Transverse colon (tissue), 4 donors: ENCODE data around the gene ZNF558. TPM values are rescaled to one million over a fixed set of nuclear protein-coding genes. Genes with fewer than 3 reads are reported as not detected.

Experiments
- DNase-seq: peaks from one replicate; pipeline ENCODE4 v3.0.0-alpha.2; 2019
- H3K27ac ChIP-seq, 4 donors: fragments of 200-600 bp; sonication (generic); 2 replicates each; pipeline ENCODE4 v1.5.1; 2016 to 2018; ENCODE audit warnings: inconsistent platforms in 4 of 4
- H3K27me3 ChIP-seq: fragments of 200-600 bp; sonication (generic); 2 replicates; pipeline ENCODE4 v1.5.1; 2017; ENCODE audit warnings: inconsistent platforms
- H3K36me3 ChIP-seq, 4 donors: fragments of 200-600 bp; sonication (generic); 2 replicates each; pipeline ENCODE4 v1.5.1; 2017 to 2019; ENCODE audit warnings: inconsistent platforms in 4 of 4
- H3K4me1 ChIP-seq, 4 donors: fragments of 200-600 bp; sonication (generic); 2 replicates each; pipeline ENCODE4 v1.5.1; 2017 to 2020; ENCODE audit warnings: inconsistent platforms in 4 of 4
- H3K4me3 ChIP-seq, 4 donors: fragments of 200-600 bp; sonication (generic); 1 replicate in 1 of 4; 2 replicates in 3 of 4; pipeline versions ENCODE4 v1.5.1 to v1.6.1; 2017 to 2019; ENCODE audit warnings: inconsistent platforms in 4 of 4
- H3K9me3 ChIP-seq, 2 donors: fragments of 200-600 bp; sonication (generic); 2 replicates each; pipeline ENCODE4 v1.5.1; 2017 to 2019; ENCODE audit warnings: inconsistent platforms in 2 of 2
- EP300 ChIP-seq: sonication (generic); formaldehyde crosslinking; IDR thresholded peaks from one replicate; pipeline ENCODE4 v1.6.1; 2017; ENCODE audit warnings: antibody characterized with exemption, low read depth
- POLR2A ChIP-seq: fragments of 450-650 bp; IDR thresholded peaks from one replicate; pipeline ENCODE4 v1.6.1; 2016; ENCODE audit warnings: antibody characterized with exemption, mild to moderate bottlenecking, moderate library complexity
- POLR2AphosphoS5 ChIP-seq, 3 donors: sonication (generic); formaldehyde crosslinking; IDR thresholded peaks; one replicate each; pipeline ENCODE4 v1.6.1; 2016; ENCODE audit warnings: antibody characterized with exemption in 3 of 3
- WGBS, 2 donors: methylation state at CpG; one replicate each; pipeline ENCODE4 v1.1.5; 2018; ENCODE audit warnings: low coverage in 1 of 2; 5-methylcytosine and 5-hydroxymethylcytosine counted together
- in situ Hi-C, 4 donors: fragments of 200-750 bp; cut with MboI; loops; one replicate each; pipeline versions ENCODE4 v1.15.0 to v1.15.1; 2017; ENCODE audit warnings: low sequenced_read_pairs in 3 of 4, low pct_ligation_motif_present in 1 of 4, low pct_unique_long_range_greater_than_20kb in 1 of 4
- intact Hi-C: fragments of 100-400 bp; cut with DNase I; formaldehyde crosslinking; loops from one replicate; pipeline ENCODE4 v1.15.1; 2023; ENCODE audit warnings: low total_unique reads
- total RNA-seq, 4 donors: library from RNA; depleted of rRNA; stranded (reverse); fragments of >200 nt; gene quantifications; one replicate each; pipeline ENCODE4 v1.1.0, GENCODE V29; 2016
- TF ChIP-seq, protein P1 (sequence below), 5 experiments: fragments of 200-600 bp in 3 of 5; fragments of 450-650 bp in 2 of 5; sonication (generic) in 3 of 5; IDR thresholded peaks; 1 replicate in 2 of 5; 2 replicates in 3 of 5; pipeline ENCODE4 v1.5.1; 2016 to 2017; ENCODE audit warnings: antibody characterized with exemption in 5 of 5, inconsistent platforms in 3 of 5, mild to moderate bottlenecking in 2 of 5, moderate library complexity in 1 of 5

ZNF558 gene
- total RNA-seq, 4 donors from 2014 or later, result 17.2 to 77.6 (median 28.1) TPM

DNA sequence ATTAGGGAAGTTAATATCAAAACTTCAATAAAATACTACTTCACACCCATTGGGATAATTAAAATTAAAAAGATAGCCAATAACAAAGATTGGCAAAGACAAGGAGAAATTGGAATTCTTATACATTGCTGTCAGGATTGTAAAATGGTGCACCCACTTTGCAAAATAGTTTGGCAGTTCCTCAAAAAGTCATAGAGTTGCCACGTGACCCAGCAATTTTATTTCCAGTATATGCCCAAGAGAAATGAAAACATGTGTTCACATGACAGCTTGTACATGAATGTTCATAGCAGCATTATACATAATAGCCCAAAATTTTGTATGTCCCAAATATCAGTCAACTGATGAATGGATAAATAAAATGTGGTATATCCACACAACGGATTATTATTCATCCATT is 3.3 kb upstream of the ZNF558 start:
- WGBS, 2 donors, result 54 to 72% methylated on average over 2 of the region's 2 CpGs
- Histone ChIP-seq H3K27ac (no peak overlapping the region), H3K4me3 (no peak overlapping the region), H3K4me1 (peaks cover 0 to 11% (median 6%) of the 10 kb centered on the region in 4 donors), H3K27me3 (no peaks in the 10 kb centered on the region), H3K36me3 (no peaks in the 10 kb centered on the region), H3K9me3 (no peaks in the 10 kb centered on the region)
- DNase-seq, result no peak
- in situ Hi-C loops (no loop called here), intact Hi-C loops (no loop called here)
- TF ChIP-seq EP300, result no peak
- TF ChIP-seq POLR2A, result no peak

DNA sequence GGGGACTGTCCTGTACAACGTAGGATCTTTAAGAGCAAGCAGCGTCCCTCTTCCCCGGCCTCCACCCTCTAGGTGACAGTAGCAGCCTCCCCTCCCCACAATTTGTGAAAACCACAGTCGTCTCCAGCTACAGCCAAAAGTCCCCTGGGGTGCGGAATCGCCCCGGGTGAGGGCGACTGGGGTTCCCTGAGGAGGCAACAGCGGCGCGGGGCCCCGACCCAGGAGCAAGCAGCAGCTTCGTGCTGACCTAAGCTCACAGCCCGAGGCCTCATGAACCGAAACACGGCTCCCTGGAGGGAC is 322 bp downstream of the ZNF558 start:
- TF ChIP-seq POLR2A, result no peak
- no peak for TF ChIP-seq POLR2AphosphoS5 (IDR thresholded peaks at IDR 0.05)
- TF ChIP-seq EP300, result no peak
- TF ChIP-seq, protein P1, sequence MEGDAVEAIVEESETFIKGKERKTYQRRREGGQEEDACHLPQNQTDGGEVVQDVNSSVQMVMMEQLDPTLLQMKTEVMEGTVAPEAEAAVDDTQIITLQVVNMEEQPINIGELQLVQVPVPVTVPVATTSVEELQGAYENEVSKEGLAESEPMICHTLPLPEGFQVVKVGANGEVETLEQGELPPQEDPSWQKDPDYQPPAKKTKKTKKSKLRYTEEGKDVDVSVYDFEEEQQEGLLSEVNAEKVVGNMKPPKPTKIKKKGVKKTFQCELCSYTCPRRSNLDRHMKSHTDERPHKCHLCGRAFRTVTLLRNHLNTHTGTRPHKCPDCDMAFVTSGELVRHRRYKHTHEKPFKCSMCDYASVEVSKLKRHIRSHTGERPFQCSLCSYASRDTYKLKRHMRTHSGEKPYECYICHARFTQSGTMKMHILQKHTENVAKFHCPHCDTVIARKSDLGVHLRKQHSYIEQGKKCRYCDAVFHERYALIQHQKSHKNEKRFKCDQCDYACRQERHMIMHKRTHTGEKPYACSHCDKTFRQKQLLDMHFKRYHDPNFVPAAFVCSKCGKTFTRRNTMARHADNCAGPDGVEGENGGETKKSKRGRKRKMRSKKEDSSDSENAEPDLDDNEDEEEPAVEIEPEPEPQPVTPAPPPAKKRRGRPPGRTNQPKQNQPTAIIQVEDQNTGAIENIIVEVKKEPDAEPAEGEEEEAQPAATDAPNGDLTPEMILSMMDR (IDR thresholded peaks at IDR 0.05), result no peak
- in situ Hi-C loops (no loop called here), intact Hi-C loops (no loop called here)
- Histone ChIP-seq H3K9me3 (no peaks in the 10 kb centered on the region), H3K36me3 (no peaks in the 10 kb centered on the region), H3K27ac (peak overlapping the region; percentile 88 to 99 (median 92)), H3K4me1 (peaks cover 0 to 11% (median 6%) of the 10 kb centered on the region in 4 donors), H3K27me3 (no peaks in the 10 kb centered on the region), H3K4me3 (peak overlapping the region; percentile 67 to 88 (median 84))
- DNase-seq, result no peak
- 0 to 6% methylated on average over 6 to 16 of the region's 16 CpGs for WGBS, 2 donors

DNA sequence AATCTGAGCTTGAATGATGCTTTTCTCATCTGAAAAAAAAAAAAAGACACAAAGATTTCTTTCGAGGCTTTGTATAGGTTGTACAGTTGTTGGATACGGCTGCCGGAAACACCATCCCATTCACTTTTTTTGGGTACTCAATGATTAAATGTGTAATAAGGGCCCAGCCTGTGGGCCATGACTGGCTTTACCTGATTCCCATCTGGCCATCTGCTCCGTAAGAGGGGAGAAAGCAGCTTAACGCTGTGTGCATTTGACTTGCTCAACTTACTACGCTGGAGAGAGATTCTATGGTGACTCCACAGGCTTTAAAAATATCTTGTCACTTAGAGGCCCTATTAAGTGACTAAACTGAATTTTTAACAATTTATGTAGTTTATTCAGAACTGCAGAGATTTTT is 731 bp downstream of the ZNF558 start:
- 67 to 94% methylated on average over 3 to 6 of the region's 6 CpGs for WGBS, 2 donors
- no peaks in the 10 kb centered on the region for H3K36me3 ChIP-seq
- peak overlapping the region in 3 of 4 donors; percentile 67 to 86 (median 82) for H3K4me3 ChIP-seq
- peak overlapping the region; percentile 88 to 99 (median 92) for H3K27ac ChIP-seq
- intact Hi-C loops (no loop called here), in situ Hi-C loops (no loop called here)
- DNase-seq, result no peak
- H3K4me1 ChIP-seq, result peaks cover 0 to 11% (median 6%) of the 10 kb centered on the region in 4 donors
- no peaks in the 10 kb centered on the region for H3K9me3 ChIP-seq
- TF ChIP-seq EP300 (no peak), POLR2A (no peak), POLR2AphosphoS5 (IDR thresholded peaks at IDR 0.05) (no peak)
- TF ChIP-seq, protein P1 (IDR thresholded peaks at IDR 0.05), result no peak
- no peaks in the 10 kb centered on the region for H3K27me3 ChIP-seq

DNA sequence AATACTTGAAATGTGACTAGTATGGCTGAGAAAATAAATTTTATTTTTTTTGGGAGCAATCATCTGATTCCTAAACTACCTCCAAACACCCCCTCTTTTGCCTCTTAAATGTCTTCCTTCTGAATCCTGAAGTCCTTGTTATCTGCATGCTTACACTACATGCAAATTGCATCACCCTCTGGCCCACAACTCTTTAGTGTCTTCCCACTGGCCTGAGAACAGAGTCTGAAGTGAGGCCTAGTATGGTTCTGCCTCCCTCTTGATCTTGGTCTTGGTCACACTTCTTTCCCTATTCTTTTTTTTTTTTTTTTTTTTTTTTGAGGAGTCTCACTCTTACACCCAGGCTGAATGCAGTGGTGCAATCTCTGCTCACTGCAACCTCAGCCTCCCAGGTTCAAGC is 4.8 kb downstream of the ZNF558 start:
- Histone ChIP-seq H3K27me3 (no peaks in the 10 kb centered on the region), H3K4me1 (peaks cover 0 to 11% (median 6%) of the 10 kb centered on the region in 4 donors), H3K36me3 (peaks cover 0 to 19% (median 9%) of the 10 kb centered on the region in 4 donors), H3K9me3 (no peaks in the 10 kb centered on the region), H3K4me3 (no peak overlapping the region), H3K27ac (no peak overlapping the region)
- DNase-seq, result no peak
- TF ChIP-seq POLR2A (no peak), EP300 (no peak)
- TF ChIP-seq, protein P1 (IDR thresholded peaks at IDR 0.05), result no peak
- in situ Hi-C loops, result no loop called here
- intact Hi-C loops, result no loop called here

DNA sequence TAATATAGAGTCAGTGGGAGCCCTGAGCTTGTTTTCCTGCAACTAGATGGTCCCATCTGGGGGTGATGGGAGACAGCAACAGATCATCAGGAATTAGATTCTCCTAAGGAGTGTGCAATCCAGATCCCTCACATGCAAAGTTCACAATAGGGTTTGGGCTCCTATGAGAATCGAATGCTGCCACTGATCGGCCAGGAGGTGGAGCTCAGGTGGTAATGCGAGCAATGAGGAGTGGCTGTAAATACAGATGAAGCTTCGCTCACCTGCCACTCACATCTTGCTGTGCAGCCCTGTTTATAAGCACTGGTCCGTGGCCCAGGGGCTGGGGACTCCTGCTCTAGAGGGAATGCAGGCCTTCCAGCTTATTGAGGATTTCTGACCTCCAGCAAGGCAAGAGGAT is 5.7 kb downstream of the ZNF558 start:
- 87% methylated on average over 5 of the region's 5 CpGs; no CpG with 5 or more reads in 1 of the 2 donors for WGBS, 2 donors
- in situ Hi-C loops, result no loop called here
- no peak for DNase-seq

More for the DNA sequence above, 5.7 kb downstream of the ZNF558 start:
- Histone ChIP-seq H3K4me1 (peaks cover 0 to 8% (median 4%) of the 10 kb centered on the region in 4 donors), H3K27ac (no peak overlapping the region), H3K27me3 (no peaks in the 10 kb centered on the region), H3K9me3 (no peaks in the 10 kb centered on the region), H3K36me3 (peaks cover 0 to 27% (median 13%) of the 10 kb centered on the region in 4 donors), H3K4me3 (no peak overlapping the region)
- TF ChIP-seq POLR2A (no peak), POLR2AphosphoS5 (IDR thresholded peaks at IDR 0.05) (no peak), EP300 (no peak)
- TF ChIP-seq, protein P1 (IDR thresholded peaks at IDR 0.05), result no peak
- intact Hi-C loops, result no loop called here
